ENCODE results near the gene TDP1. TPM values are rescaled to one million over a fixed set of nuclear protein-coding genes. Genes with fewer than 3 reads are reported as not detected.

Gene TDP1
- total RNA-seq, 1 donor from 2014 or later = 3.4 TPM

GRCh38 chr14:89990218-89990617 is 34.5 kb downstream of the TDP1 start:
- H3K27ac ChIP-seq (replicated peaks) = no peak overlapping the region
- H3K4me3 ChIP-seq = no peak overlapping the region
- no peak for DNase-seq
- H3K27me3 ChIP-seq (ENCODE audit: low read depth) = no peaks in the 10 kb centered on the region
- intact Hi-C loops (cut with micrococcal nuclease) = no loop called here
- H3K36me3 ChIP-seq = peaks cover 54% of the 10 kb centered on the region
- H3K4me1 ChIP-seq = no peaks in the 10 kb centered on the region
- no peak for TF ChIP-seq CTCF (IDR thresholded peaks at IDR 0.05; ENCODE audit: borderline replicate concordance)
- H3K9me3 ChIP-seq (replicated peaks) = no peaks in the 10 kb centered on the region

- Histone ChIP-seq H3K9me3 (replicated peaks) (no peaks in the 10 kb centered on the region), H3K4me1 (no peaks in the 10 kb centered on the region), H3K27ac (replicated peaks) (no peak overlapping the region), H3K36me3 (peaks cover 59% of the 10 kb centered on the region), H3K4me3 (no peak overlapping the region), H3K27me3 (ENCODE audit: low read depth) (no peaks in the 10 kb centered on the region)
- no peak for TF ChIP-seq CTCF (IDR thresholded peaks at IDR 0.05; ENCODE audit: borderline replicate concordance)
- no peak for DNase-seq
- intact Hi-C loops (cut with micrococcal nuclease) = no loop called here
Observed at GRCh38 chr14:89990623-89991275, 35.0 kb downstream of the TDP1 start.

GRCh38 chr14:89992273-89992672 is 36.5 kb downstream of the TDP1 start:
- no peaks in the 10 kb centered on the region for H3K4me1 ChIP-seq
- H3K27me3 ChIP-seq (ENCODE audit: low read depth) = no peaks in the 10 kb centered on the region
- no peak for DNase-seq
- no peak overlapping the region for H3K4me3 ChIP-seq
- no peaks in the 10 kb centered on the region for H3K9me3 ChIP-seq (replicated peaks)
- intact Hi-C loops (cut with micrococcal nuclease) = no loop called here
- no peak overlapping the region for H3K27ac ChIP-seq (replicated peaks)
- no peak for TF ChIP-seq CTCF (IDR thresholded peaks at IDR 0.05; ENCODE audit: borderline replicate concordance)
- H3K36me3 ChIP-seq = peaks cover 61% of the 10 kb centered on the region

GRCh38 chr14:89996963-89997362 is 41.2 kb downstream of the TDP1 start:
- H3K36me3 ChIP-seq = peaks cover 58% of the 10 kb centered on the region
- H3K4me1 ChIP-seq = no peaks in the 10 kb centered on the region
- intact Hi-C loops (cut with micrococcal nuclease) = no loop called here

GRCh38 chr14:90000935-90001334 is 45.2 kb downstream of the TDP1 start:
- H3K27ac ChIP-seq (replicated peaks) = no peak overlapping the region
- no peaks in the 10 kb centered on the region for H3K9me3 ChIP-seq (replicated peaks)
- no peak for TF ChIP-seq CTCF (IDR thresholded peaks at IDR 0.05; ENCODE audit: borderline replicate concordance)
- no peaks in the 10 kb centered on the region for H3K4me1 ChIP-seq
- H3K36me3 ChIP-seq = peaks cover 21% of the 10 kb centered on the region
- DNase-seq = no peak
- intact Hi-C loops (cut with micrococcal nuclease) = no loop called here
- H3K27me3 ChIP-seq (ENCODE audit: low read depth) = no peaks in the 10 kb centered on the region
- no peak overlapping the region for H3K4me3 ChIP-seq

More at GRCh38 chr14:89996963-89997362, 41.2 kb downstream of the TDP1 start:
- no peak for DNase-seq
- TF ChIP-seq CTCF (IDR thresholded peaks at IDR 0.05; ENCODE audit: borderline replicate concordance) = no peak
- Histone ChIP-seq H3K4me3 (no peak overlapping the region), H3K27ac (replicated peaks) (no peak overlapping the region), H3K9me3 (replicated peaks) (no peaks in the 10 kb centered on the region), H3K27me3 (ENCODE audit: low read depth) (no peaks in the 10 kb centered on the region)

Data from left ventricle myocardium inferior (tissue), 1 donor.